Measurements from ENCODE around the gene RSL24D1. TPM values are rescaled to one million over a fixed set of nuclear protein-coding genes. Genes with fewer than 3 reads are reported as not detected.
A peak's percentile ranks its signal among the peaks of the same experiment; 100 is the strongest.

RSL24D1 gene
- total RNA-seq, 6 experiments from 2014 or later = 13.2 to 27.7 (median 20.2) TPM

- no peak for TF ChIP-seq POLR2A (IDR thresholded peaks at IDR 0.05)
- Histone ChIP-seq H3K4me1 (no peaks in the 10 kb centered on the region), H3K36me3 (no peaks in the 10 kb centered on the region), H3K4me3 (no peak overlapping the region), H3K27ac (no peak overlapping the region), H3K27me3 (no peaks in the 10 kb centered on the region), H3K9me3 (no peaks in the 10 kb centered on the region)
- WGBS (ENCODE audit: insufficient coverage, low coverage, low lambda C conversion rate, missing lambda C conversion rate) = 32% methylated on average over 3 of the region's 3 CpGs
- DNase-seq = no peak
- intact Hi-C loops (cut with DNase I) = no loop called here
- peak in 1 of 4 donors; percentile 28 for ATAC-seq
Observed at GRCh38 chr15:55240125-55240760, 43.5 kb upstream of the RSL24D1 start.

- Histone ChIP-seq H3K4me1 (no peaks in the 10 kb centered on the region), H3K4me3 (no peak overlapping the region), H3K27ac (no peak overlapping the region), H3K9me3 (no peaks in the 10 kb centered on the region), H3K36me3 (no peaks in the 10 kb centered on the region), H3K27me3 (no peaks in the 10 kb centered on the region)
- TF ChIP-seq POLR2A (IDR thresholded peaks at IDR 0.05) (no peak), CTCF (IDR thresholded peaks at IDR 0.05) (no peak)
- DNase-seq (no peak), ATAC-seq (no peak)
- intact Hi-C loops (cut with DNase I) = no loop called here
- WGBS (ENCODE audit: insufficient coverage, low coverage, low lambda C conversion rate, missing lambda C conversion rate) = 88% methylated on average over 5 of the region's 5 CpGs
Observed at GRCh38 chr15:55239440-55240124, 42.8 kb upstream of the RSL24D1 start.

- H3K36me3 ChIP-seq = no peaks in the 10 kb centered on the region
- H3K27ac ChIP-seq = no peak overlapping the region
- H3K4me1 ChIP-seq = peaks cover 0 to 6% (median 2%) of the 10 kb centered on the region in 4 donors
- H3K4me3 ChIP-seq = no peak overlapping the region
- DNase-seq = no peak
- TF ChIP-seq POLR2A (IDR thresholded peaks at IDR 0.05) (no peak), CTCF (IDR thresholded peaks at IDR 0.05) (no peak)
- intact Hi-C loops (cut with DNase I) = no loop called here
- ATAC-seq = no peak
- no peaks in the 10 kb centered on the region for H3K27me3 ChIP-seq
- H3K9me3 ChIP-seq = no peaks in the 10 kb centered on the region
- WGBS (ENCODE audit: insufficient coverage, low coverage, low lambda C conversion rate, missing lambda C conversion rate) = 90% methylated on average over 2 of the region's 2 CpGs
Observed at GRCh38 chr15:55238877-55239276, 42.1 kb upstream of the RSL24D1 start.

- WGBS (ENCODE audit: insufficient coverage, low coverage, low lambda C conversion rate, missing lambda C conversion rate) = 68% methylated on average over 6 of the region's 6 CpGs
Observed at GRCh38 chr15:55237219-55238130, 40.7 kb upstream of the RSL24D1 start.

More at GRCh38 chr15:55237219-55238130, 40.7 kb upstream of the RSL24D1 start:
- Histone ChIP-seq H3K36me3 (no peaks in the 10 kb centered on the region), H3K27me3 (no peaks in the 10 kb centered on the region), H3K4me1 (peaks cover 0 to 10% (median 2%) of the 10 kb centered on the region in 4 donors), H3K27ac (no peak overlapping the region), H3K4me3 (no peak overlapping the region), H3K9me3 (no peaks in the 10 kb centered on the region)
- no peak for TF ChIP-seq CTCF (IDR thresholded peaks at IDR 0.05)
- TF ChIP-seq POLR2A (IDR thresholded peaks at IDR 0.05) = no peak
- ATAC-seq (no peak), DNase-seq (no peak)
- intact Hi-C loops (cut with DNase I) = no loop called here

All from right lobe of liver (tissue), 6 donors.